ENCODE results near the gene CAD.

Gene CAD

GRCh38 chr2:27280826-27281225, 63.7 kb downstream of the CAD start:
- DNase-seq (ENCODE audit: low read depth, low spot score): no peak

GRCh38 chr2:27281442-27281841, 64.3 kb downstream of the CAD start:
- DNase-seq (ENCODE audit: low read depth, low spot score): no peak

- no peak for DNase-seq (ENCODE audit: low read depth, low spot score)
Measured at GRCh38 chr2:27281855-27282559, 64.8 kb downstream of the CAD start, which contains the start of gene TRIM54. TRIM54 (plus strand) TSS chr2:27282429; CDS start chr2:27282732, 303 bp downstream.

GRCh38 chr2:27282892-27283291, 65.7 kb downstream of the CAD start:
- DNase-seq (ENCODE audit: low read depth, low spot score): no peak

GRCh38 chr2:27284996-27285395, 67.8 kb downstream of the CAD start:
- no peak for DNase-seq (ENCODE audit: low read depth, low spot score)

GRCh38 chr2:27285481-27285880, 68.3 kb downstream of the CAD start:
- DNase-seq (ENCODE audit: low read depth, low spot score): no peak

GRCh38 chr2:27288610-27289009, 71.4 kb downstream of the CAD start:
- DNase-seq (ENCODE audit: low read depth, low spot score): no peak

- DNase-seq (ENCODE audit: low read depth, low spot score): no peak
Measured at GRCh38 chr2:27290549-27290948, 73.4 kb downstream of the CAD start.

GRCh38 chr2:27291865-27292264, 74.7 kb downstream of the CAD start:
- no peak for DNase-seq (ENCODE audit: low read depth, low spot score)

Measured in activated CD4-positive, CD25-positive, alpha-beta regulatory T cell treated with anti-CD3 and anti-CD28 coated beads, Interleukin-2, amount 50 U/mL, for 16 hours (primary cell).